ES-I3 (cell line): ENCODE results near the gene DPY19L1.
A peak's percentile ranks its signal among the peaks of the same experiment; 100 is the strongest.
"Not testable (repeated sequence)": the region's sequence is repeated elsewhere in the genome, so short reads cannot be mapped to it uniquely, and the experiment has no call there.

Experiments used
- H3K36me3 ChIP-seq: 2 replicates; pipeline ENCODE4 v1.6.1; 2013; ENCODE audit warnings: mild to moderate bottlenecking, low read length, control low read depth, moderate library complexity; ENCODE audit not compliant: insufficient read depth
- H3K4me1 ChIP-seq: 2 replicates; pipeline ENCODE4 v1.6.1; 2013; ENCODE audit warnings: mild to moderate bottlenecking, control low read depth, low read length; ENCODE audit not compliant: insufficient read depth
- H3K9ac ChIP-seq: 2 replicates; pipeline ENCODE4 v1.6.1; 2013; ENCODE audit warnings: low read depth, mild to moderate bottlenecking, low read length, moderate library complexity
- H3K9me3 ChIP-seq: 2 replicates; pipeline ENCODE4 v1.6.1; 2013; ENCODE audit warnings: mild to moderate bottlenecking, low read length, moderate library complexity; ENCODE audit not compliant: control insufficient read depth, insufficient read depth

The DPY19L1 gene

GRCh38 chr7:35019801-35020200 lies 17.5 kb downstream of the DPY19L1 start:
- H3K36me3 ChIP-seq = no peaks in the 10 kb centered on the region
- no peak overlapping the region for H3K9ac ChIP-seq
- H3K4me1 ChIP-seq = peaks cover 18% of the 10 kb centered on the region
- no peaks in the 10 kb centered on the region for H3K9me3 ChIP-seq

DNA sequence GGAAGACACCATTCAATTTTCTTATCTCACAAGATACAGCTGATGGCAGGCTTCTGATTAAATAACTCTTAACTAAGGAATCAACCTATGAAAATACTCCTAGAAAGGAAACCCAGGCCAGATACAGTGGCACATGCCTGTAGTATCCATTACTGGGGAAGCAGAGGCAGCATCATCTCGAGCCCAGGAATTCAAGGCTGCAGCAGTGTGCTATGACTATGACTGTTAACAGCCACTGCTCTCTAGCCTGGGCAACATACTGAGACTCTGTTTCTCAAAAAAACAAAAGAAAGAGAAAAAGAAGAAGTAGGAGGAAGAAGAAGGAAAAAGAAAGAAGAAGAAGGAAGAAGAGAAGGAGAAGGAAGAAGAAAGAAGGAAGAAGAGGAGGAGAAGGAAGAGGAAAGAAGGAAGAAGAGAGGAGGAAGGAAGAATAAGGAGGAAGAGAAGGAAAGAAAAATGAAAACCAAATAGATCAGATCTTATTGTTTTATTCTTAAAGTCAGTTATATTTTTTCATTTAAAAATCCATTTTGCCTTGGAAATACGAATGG lies 18.0 kb downstream of the DPY19L1 start:
- H3K9me3 ChIP-seq = no peaks in the 10 kb centered on the region
- H3K36me3 ChIP-seq = no peaks in the 10 kb centered on the region
- H3K4me1 ChIP-seq = peaks cover 18% of the 10 kb centered on the region
- H3K9ac ChIP-seq = no peak overlapping the region

DNA sequence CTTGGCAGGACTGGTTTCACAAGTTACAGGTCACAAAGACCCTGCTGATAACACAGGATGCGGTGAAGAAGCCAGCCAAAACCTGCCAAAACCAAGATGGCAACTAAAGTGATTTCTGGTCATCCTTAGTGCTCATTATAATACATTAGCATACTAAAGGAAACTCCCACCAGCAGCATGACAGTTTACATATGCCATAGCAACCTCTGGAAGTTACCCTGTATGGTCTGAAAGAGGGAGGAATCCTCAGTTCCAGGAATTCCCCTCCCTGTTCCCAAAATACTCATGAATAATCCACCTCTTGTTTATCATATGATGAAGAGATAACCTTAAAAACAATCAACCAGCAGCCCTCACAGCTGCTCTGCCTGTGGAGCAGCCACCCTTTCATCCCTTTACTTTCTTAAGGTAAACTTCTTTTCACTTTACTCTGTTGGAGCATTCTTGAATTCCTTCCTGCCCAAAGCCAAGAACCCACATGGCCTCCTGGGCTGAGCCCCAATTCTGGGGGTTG lies 21.9 kb downstream of the DPY19L1 start:
- Histone ChIP-seq H3K36me3 (no peaks in the 10 kb centered on the region), H3K9me3 (no peaks in the 10 kb centered on the region), H3K9ac (no peak overlapping the region), H3K4me1 (peaks cover 16% of the 10 kb centered on the region)

DNA sequence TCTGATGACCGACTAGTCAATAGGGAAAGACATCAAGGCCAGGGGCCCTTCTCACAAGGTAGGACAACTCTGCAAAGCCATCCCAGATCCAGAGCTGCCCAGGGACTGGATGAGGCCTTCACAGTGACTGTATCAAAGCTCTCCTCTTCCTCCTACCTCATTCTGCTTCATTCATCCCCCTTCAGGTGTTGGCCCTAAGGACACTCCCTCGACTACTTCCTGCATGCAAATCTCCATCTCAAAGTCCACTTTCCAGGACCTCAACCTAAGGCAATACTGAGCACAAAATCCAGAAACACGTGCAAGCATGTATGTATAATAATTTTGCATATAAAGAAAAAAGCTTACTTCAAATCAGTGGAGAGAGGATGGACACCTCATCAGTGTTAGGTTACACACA lies 25.1 kb downstream of the DPY19L1 start:
- peaks cover 16% of the 10 kb centered on the region for H3K4me1 ChIP-seq
- H3K9me3 ChIP-seq = no peaks in the 10 kb centered on the region
- no peaks in the 10 kb centered on the region for H3K36me3 ChIP-seq
- no peak overlapping the region for H3K9ac ChIP-seq

DNA sequence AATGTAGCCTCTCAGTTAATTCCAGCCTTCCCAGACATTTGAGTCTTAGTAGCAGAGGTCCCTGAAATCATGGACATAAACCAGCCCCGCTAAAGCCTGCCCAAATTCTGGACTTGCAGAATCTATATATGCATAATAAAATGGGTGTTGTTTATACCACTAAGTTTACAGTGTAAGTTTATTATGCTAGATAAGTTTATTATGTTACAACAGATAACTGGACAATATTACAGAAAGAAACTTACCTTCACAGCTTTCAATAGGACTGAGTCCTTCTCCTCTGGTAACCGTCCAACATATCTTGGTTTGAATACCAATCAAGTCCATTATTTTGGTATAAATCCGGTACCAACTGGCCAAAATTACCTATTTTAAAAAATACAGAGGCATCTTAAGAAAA lies 26.2 kb downstream of the DPY19L1 start:
- H3K9ac ChIP-seq = no peak overlapping the region

GRCh38 chr7:35007768-35008167 lies 29.5 kb downstream of the DPY19L1 start:
- Histone ChIP-seq H3K9ac (no peak overlapping the region), H3K36me3 (no peaks in the 10 kb centered on the region), H3K9me3 (no peaks in the 10 kb centered on the region)

More for the DNA sequence above, 26.2 kb downstream of the DPY19L1 start:
- Histone ChIP-seq H3K4me1 (peaks cover 10% of the 10 kb centered on the region; the same call in 1 of the 2 replicates), H3K9me3 (no peaks in the 10 kb centered on the region), H3K36me3 (no peaks in the 10 kb centered on the region)

DNA sequence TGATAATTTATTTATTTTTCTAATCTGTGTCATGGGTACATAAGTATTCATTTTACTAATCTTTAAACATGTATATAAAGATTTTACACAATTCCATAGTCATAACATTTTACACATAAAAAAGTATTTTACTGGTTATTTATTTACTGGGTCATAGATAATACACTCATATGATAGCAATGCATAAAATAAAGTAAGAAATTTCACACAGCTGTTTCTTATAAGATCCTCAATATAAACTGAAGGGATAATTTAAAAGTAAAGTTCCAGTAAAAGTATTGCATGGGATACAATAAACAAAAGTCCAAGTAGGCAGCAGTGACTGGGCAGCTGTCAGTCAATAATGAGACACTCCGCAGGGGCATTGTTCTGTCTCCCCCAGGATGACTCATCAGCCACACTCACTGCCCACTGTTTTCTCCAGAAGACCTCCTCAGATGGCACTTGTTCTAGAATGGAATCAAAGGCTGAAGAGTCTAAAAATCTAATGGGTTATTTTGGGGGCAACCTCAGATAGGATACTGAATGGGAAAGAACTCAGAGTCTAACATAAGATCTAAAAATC lies 32.7 kb downstream of the DPY19L1 start:
- Histone ChIP-seq H3K9ac (no peak overlapping the region), H3K4me1 (peaks cover 20% of the 10 kb centered on the region), H3K9me3 (no peaks in the 10 kb centered on the region), H3K36me3 (no peaks in the 10 kb centered on the region)

More at GRCh38 chr7:35007768-35008167, 29.5 kb downstream of the DPY19L1 start:
- H3K4me1 ChIP-seq = peaks cover 20% of the 10 kb centered on the region

DNA sequence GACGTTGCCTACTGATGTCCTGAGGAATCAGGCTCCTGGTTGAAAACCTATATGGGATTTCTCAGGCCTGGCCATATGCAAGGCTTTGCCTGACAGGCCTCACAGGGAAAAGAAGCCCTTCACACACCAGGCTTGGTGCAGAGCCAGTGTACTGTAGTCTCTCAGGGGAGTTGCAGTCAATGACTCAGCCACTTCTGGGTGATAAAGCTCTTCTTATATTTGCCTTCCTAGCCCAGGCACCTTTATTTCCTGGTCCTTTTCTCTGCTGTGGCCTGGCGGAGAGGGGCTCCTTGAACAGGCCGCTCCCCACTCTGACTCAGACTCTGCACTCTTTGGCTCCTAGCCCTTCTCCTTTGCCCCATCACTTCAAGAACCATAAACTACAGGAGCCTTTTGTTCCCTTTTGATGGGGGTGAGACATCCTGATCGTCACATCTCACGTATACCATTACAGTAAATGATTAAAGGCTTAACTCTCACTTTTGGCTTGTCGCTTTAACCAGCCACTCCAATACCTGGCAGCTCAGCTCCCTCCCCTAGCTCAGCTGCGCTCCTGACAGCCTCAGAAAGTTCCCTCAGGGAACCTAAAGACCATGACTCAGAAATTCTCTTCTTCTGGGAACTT lies 33.5 kb downstream of the DPY19L1 start:
- Histone ChIP-seq H3K9ac (peak overlapping the region; percentile 22; the same call in 1 of the 2 replicates), H3K4me1 (peaks cover 20% of the 10 kb centered on the region)

GRCh38 chr7:35003177-35003650 lies 34.1 kb downstream of the DPY19L1 start:
- not testable (repeated sequence) for H3K9ac ChIP-seq

More for the DNA sequence above, 33.5 kb downstream of the DPY19L1 start:
- Histone ChIP-seq H3K36me3 (no peaks in the 10 kb centered on the region), H3K9me3 (no peaks in the 10 kb centered on the region)

DNA sequence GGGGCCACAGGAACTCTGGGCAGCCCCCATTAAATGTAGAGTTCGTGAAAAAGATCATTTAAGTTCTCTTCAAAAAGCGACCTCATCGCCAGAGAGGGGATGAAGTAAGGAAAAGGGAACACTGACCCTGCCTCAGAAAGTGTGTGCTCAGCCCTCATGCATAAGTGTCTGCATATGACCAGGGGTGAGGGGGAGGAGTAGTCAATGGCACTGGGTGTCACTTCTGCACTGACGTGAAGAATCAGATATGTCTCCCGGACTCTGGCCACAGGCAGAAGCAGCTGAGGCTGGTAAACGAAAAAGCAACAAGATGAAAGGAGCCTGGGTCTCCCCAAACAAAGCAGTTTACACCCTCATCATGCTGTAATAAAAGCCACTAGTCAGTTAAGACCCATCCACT lies 39.0 kb downstream of the DPY19L1 start:
- not testable (repeated sequence) for H3K36me3 ChIP-seq, H3K4me1 ChIP-seq, H3K9ac ChIP-seq, H3K9me3 ChIP-seq

More at GRCh38 chr7:35003177-35003650, 34.1 kb downstream of the DPY19L1 start:
- H3K9me3 ChIP-seq, H3K36me3 ChIP-seq: not testable (repeated sequence)
- H3K4me1 ChIP-seq = peaks cover 20% of the 10 kb centered on the region

GRCh38 chr7:34996423-34997090 lies 40.7 kb downstream of the DPY19L1 start:
- H3K36me3 ChIP-seq, H3K9me3 ChIP-seq, H3K9ac ChIP-seq, H3K4me1 ChIP-seq: not testable (repeated sequence)

DNA sequence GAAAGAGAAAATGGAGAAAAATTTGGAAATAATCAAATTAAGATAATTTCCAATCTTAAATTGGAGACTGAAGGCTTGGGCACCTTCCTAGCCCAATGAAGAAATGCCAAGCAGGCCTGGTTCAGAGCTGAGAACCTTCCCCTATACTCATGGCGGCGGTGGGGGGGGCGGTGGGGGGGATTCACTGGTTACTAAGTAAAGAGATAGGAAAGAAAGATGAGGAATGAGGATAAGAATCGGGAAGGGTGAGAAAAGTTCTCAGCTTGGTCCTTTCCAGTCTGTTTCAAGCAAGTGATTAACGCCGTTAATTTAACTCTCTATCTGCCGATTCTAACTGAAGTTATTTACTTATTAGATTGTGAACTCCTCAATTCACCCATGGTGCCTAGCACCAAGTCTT lies 41.5 kb downstream of the DPY19L1 start:
- no peaks in the 10 kb centered on the region for H3K36me3 ChIP-seq
- H3K9ac ChIP-seq = no peak overlapping the region
- H3K4me1 ChIP-seq = no peaks in the 10 kb centered on the region; the same call in 1 of the 2 replicates
- H3K9me3 ChIP-seq = no peaks in the 10 kb centered on the region

- Histone ChIP-seq H3K9me3 (no peaks in the 10 kb centered on the region), H3K36me3 (no peaks in the 10 kb centered on the region), H3K4me1 (no peaks in the 10 kb centered on the region), H3K9ac (no peak overlapping the region)
Observed at GRCh38 chr7:34991938-34992840, 45.1 kb downstream of the DPY19L1 start.
